ENCODE measurements around the gene HPSE2.

HPSE2 gene

DNA sequence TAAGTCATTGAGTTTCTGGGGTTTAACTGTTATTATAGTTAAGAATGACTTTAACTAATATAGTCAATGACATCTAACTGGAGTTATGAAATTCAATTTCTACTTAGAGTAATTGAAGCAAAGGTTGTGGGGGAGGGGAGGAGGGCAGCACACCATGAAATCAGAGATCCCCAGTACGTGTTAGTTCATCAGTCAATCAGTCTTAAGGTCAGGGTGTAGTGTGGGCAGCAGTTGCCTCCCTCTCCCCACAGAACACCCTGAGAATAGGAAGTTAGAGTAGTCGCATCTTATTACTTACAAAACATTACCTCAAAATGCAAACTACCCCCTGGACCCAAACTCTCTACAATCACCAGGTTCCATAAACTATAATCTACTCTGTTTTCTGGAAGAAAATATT lies 781.9 kb downstream of the HPSE2 start:
- DNase-seq = no peak

DNA sequence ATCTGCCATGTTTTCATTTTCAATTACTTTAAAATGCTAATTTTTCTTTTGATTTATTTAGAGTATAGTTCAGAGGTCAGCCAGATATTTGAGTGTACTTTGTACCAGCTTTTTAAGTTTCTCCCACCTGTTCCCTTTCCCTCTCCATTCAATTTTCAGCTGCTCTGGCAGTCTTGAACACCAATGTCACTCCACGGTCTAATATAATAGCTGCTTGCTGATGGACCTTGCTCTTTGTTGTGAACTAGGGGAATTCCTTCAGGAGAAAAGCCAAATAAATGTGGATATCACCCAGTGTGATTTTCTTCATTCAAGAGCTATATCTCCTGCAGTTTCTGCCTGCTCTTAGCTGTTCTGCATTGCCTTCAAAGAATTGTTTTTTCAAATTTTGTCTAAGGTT lies 785.0 kb downstream of the HPSE2 start:
- no peak for DNase-seq

DNA sequence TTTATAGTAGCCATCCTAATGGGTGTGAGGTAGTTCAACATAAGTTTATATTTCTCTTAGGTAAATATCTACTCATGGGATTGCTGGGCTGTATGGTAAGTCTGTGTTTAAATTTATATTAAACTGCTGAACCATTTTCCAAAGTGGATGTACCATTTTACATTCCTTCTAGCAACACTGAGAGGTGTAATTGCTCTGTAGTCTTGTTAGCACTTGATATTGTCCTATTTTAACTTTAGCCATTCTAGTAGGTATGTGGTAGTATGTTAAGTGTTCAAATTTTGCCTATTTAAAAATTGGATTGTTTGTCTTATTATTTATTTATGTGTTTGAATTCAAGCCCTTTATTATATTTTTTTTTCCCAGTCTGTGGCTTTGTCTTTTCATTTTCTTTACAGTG lies 786.4 kb downstream of the HPSE2 start:
- DNase-seq = no peak

DNA sequence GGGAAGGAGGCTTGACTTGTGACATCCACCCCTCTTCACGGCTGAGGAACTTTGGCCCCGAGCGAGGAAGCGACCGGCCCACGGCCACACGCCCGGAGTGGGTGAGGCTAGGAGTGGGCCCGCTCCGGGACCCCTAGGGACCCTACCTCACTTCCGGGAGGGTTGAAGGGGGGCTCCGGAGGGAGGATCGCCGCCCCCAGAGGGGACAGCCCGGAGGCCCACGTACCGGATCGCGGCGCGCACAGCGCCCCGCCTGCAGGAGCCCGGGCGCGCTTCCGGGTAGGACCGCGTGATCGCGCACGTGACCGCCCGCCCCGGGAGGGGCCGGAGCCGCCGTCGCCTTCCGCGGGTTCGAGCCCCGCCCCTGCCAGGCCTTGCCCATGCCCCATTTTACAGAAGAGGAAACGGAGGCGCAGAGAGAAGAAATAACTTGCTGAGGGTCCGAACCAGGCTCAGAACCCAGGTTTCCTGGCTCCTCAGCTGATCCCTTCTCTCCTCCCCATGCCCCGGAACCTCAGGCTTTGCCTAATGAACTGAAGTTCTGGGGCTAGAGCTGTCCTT lies 788.9 kb downstream of the HPSE2 start, which contains the start of gene HPS1:
Gene HPS1 (minus strand): TSS at position 275 of the 561 bp plus-strand sequence. CDS start 3,695 bp downstream, outside the sequence.
- DNase-seq = peak; percentile 91

DNA sequence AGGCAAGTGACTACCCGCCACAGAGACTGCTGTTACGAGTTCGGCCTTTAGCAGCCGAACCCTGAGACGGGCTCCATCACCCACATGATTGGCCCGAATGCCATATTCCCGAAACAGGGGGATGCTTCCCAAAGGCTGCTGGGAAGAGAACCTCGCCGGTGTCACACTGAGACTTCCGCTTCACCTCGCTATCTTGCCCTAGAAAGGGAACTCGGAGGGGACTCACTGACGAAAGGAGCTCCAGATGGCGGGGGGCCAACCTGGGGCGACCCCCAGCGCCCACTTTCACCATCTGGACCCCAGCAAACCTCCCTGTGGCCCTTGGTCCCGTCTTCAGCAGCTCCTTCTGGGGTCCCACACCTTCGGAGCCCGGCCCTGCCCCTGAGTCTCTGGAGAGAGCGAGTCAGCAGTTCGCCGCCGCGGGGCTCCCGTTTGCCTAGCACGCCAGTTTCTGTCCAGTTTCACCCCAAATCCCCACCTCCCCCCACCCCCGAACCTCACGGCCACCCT lies 789.4 kb downstream of the HPSE2 start:
- peak; percentile 45 for DNase-seq

DNA sequence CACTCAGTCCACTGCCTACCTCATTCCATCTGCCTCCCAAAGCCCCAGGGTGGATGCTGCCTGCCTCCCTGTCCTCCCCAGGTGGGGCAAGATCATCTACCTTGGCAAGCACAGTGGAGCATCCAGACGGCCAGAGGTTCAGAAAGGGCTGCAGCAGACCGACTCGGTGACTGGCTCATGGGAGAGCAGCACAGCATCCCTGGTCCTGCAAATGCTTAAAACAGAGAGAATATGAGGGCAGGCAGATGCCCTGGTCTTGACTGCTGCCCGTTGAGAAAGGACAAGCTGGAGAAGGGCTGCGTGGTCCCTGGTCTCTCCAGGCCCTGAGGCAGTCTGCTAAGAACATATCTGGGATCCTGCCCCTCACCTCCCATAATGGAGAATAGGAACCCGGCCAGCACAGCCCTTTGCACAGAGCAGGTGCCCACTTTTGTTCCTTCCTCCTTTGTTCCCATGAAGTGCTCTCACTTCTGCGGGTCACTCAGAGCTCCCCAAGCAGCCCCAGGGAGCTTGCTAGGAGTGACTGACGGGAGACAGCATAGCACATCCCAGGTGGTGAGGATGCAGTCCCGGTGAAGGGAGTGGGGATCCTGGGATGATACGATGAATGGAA lies 790.3 kb downstream of the HPSE2 start:
- DNase-seq = no peak

DNA sequence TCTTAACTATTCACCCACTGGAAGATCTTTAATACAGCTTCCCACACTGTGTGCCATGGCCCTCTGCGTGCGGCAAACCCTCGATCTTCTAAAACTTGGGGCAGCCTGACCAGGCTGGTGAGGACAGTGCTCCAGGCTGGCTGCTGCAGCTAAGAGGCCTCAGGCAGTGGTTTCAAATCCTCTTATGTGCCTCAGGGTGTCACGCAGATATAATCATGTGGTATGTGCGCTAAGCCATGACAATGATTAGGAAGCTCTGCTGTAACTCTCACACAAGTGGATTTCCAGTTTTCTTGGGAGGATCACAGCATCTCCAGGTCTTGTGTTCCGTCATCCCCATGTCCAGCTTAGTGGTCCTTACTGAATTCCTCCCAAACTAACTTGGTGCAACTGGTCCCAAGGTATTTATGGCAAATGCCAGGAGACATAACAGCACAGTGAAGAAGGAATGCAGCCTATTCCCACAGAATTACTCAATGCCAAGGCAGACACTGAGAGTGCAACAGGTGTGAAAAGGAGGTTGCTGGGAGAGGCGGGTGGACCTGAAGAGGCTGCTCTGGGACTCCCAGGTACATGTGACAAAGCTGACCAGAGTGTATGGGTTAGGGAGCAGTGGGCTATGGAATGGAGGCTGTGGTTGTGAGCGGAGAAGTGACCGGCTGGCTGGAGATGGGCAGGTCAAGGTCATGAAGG lies 791.2 kb downstream of the HPSE2 start:
- no peak for DNase-seq

DNA sequence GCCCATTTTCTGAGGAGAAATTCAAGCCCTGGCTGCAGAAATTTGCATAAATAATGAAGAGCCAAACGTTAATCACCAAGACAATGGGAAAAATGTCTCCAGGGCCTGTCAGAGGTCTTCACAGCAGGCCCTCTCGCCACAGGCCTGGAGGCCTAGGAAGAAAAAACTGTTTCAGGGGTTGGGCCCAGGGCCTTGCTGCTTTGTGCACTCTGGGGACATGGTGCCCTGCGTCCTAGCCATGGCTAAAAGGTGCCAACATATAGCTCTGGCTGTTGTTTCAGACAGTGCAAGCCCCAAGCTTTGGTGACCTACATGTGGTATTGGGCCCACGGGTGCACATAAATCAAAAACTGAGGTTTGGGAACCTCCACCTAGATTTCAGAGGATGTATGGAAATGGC lies 796.9 kb downstream of the HPSE2 start:
- DNase-seq = no peak

DNA sequence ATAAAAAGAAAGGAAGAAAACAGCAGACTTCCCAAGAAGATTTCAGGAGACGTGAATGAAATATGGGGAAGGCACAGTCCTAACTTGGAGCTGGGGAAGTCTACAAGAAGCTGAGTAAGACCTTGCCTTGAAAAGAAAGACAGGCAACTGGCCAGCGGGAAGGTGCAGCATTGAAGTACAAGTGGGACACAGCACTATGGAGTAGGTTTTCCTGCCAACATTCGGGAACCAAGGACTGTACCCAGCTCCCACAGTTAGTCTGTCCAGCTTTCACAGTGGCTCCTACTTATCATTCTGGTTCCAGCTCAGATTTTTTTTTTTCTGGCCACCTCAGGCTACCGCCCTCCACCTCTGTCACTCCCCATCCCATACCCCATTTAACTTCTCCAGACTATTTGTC lies 798.9 kb downstream of the HPSE2 start:
- no peak for DNase-seq

DNA sequence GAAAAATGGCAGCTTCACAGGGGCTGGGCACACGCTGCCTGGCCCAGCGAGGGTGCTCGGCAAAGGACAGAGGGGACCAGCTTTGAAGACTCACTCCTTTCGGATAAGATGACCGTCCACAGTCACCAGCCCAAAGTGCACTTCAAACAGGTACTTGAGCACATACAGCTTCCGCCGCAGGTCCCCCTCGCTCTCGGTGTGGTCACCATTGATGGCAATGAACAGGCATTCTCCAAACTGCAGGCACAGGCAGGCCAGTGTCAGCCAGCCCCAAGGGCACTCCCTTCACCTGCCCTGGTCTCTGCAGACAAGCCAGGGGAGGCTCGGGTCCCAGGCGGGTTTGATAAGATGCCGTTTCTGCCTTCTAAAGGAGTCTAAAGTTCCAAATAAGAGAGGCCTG lies 800.5 kb downstream of the HPSE2 start:
- DNase-seq = no peak

DNA sequence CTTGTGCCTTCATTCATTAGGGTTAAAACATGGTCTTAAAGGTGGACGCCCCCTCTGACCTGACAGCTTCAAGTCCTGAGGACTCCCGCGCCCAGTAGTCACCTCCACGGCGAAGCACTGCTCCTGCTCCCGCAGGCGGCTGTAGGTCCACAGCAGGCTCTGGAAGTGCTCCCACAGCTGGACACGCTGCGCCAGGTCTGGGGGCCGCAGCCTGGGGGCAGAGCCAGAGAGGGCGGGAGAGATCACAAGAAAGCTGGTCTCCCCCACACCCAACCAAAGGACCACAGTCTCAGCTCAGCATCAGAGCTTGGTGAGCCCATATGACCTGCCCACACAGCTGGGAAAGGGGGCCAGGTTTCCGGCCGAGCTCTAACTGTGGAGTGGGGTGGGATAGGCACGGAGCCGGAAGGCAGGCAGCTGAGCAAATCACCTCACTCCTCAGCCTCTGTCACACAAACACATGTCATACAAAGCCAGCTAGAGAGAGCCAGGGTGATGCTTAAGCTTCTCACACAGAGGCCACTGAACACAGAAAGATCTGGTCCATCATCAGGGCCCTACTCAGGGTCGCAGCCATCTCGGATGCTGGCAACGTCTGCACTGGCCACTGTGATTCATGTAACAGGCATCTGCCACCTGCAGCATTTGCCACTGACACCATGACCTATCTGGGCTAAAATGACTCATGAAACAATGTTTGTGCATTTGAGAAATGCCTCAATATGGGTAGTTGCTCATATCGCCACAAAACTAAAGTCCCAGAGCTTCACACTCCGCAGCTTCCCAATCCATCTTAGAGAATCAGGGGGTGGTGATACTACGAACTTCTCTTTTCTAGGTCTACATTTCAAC lies 801.5 kb downstream of the HPSE2 start:
- no peak for DNase-seq

DNA sequence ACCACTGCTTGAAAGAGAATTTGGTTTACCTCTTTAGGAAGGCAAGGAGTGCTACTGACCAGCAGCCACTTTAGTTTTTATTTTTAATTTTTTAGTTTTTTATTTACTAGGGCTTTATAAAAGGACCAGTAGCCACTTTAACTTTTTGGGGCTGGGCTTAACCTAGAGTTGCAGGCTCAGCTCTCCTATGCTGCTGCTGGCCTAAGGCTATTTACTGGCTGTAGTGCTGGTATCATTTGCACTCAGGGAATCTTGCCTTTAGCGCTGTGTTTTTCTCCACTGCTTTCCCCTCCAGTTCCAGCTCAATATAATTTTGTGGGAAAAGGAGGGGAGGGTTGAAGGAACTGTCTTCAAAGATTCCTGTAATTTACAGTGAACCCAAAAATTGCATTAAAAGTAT lies 802.3 kb downstream of the HPSE2 start:
- no peak for DNase-seq

DNA sequence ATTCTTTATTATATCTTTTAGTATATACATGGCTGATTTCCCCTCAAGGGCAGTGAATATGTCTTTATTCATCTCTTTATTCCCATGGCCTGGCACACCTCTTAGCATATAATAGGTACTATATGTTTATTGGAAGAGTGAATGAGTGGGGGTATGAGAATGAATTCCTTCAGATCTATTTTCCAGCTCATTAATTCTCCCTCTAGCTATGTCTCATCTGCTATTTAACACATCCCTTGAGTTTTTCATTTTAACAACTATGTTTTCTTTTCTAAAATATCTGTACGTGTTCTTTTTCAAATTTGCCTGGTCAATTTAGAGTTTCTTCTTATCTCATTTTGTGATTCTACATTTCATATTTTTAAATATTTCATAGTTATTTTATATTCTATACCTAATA lies 803.3 kb downstream of the HPSE2 start:
- DNase-seq = no peak

DNA sequence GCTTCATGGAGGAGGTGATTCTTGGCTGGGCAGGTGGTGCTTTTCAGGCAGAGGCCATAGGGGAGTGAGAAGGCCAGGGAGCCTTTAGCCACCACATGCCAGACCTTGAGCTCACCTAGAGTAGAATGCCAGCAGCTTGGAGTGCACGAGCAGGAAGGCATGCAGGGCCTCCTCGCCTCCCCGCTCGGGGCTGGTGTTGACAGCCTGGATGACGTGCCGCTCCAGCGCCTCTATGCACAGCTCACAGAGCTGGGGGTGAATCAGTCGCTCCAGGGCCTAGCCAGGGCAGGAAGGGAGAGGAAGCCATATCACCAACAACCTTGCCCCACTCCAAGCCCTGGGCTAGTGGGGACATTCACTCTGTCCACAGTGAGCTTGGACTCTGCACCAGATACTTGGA lies 804.6 kb downstream of the HPSE2 start:
- no peak for DNase-seq

DNA sequence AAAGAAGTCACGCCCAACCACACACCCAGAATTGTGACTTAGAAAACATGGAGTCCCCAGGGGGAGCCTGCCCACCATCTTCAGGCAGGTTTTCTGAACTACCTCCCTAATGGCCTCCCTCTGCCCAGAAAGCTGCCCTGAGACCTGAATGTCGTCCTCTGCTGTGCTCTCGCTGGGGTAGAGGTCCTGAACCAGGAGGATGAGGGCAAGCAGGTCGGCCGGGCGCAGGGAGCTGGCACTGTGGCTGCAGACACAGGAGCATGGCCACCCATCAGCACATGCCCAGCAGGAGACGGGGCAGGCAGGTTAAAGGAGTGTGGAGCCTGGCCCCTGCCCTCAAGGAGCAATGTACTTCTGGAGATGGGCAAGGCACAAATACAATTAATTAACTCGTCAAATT lies 805.2 kb downstream of the HPSE2 start:
- DNase-seq = no peak

DNA sequence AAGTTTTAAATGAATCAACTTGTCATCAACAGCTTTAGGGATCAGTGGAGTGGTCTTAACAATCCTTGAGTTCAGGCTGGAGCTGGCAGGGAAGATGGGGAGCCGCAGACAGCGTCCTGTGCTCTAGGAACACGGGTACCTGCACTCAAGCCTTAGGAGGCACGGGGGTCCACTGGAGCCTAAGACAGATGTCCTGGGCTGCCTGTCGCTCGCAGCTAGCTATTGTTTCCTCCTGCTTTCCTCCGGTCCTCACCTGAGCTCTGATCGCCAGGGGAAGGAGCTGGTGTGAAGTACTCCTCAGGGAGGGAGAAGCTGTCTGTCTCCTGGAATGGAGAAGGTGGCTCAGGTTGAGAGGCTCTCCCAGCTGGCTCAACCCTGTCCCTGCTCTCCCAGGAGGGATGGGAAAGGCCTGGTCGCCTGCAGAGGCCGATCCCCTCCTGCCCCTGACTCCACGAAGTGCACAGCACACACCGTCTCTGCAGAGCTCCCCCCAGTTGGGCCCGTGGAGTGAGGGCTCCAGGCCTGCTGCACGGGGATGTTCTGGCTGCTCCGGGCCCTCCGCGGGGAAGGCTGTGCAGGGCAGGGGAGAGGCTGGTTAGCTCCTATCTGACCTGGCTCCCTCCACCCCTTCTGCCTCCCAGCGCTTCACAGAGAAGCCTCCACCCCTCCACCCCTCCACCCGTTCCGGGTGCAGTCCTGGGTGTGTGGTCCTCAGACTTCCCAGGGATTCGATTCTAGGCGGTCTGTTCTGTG lies 806.2 kb downstream of the HPSE2 start:
- no peak for DNase-seq

DNA sequence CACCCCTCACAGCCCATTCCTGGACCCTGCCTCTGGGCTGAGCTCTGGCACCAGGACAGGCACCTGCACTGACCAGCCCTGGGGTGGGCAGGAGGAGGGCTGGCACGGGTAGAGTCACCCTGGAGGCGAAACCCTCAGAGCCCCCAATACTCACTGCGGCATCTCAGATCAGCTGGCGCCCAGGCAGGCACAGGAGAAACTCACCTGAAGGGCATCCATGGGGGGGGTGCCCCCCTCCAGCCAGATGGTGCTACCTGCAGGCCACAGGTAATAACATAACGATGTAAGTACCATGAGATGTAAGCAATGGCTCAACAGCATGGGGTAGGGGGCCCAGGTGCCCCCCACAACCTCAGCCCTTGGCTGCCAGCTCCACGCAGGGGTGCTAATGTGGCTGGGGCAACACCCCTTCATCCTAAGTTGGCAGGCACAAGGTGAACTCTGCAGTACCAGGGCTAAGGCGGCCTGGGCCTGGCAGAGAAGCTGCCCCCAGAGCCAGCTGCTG lies 808.6 kb downstream of the HPSE2 start:
- DNase-seq = no peak

DNA sequence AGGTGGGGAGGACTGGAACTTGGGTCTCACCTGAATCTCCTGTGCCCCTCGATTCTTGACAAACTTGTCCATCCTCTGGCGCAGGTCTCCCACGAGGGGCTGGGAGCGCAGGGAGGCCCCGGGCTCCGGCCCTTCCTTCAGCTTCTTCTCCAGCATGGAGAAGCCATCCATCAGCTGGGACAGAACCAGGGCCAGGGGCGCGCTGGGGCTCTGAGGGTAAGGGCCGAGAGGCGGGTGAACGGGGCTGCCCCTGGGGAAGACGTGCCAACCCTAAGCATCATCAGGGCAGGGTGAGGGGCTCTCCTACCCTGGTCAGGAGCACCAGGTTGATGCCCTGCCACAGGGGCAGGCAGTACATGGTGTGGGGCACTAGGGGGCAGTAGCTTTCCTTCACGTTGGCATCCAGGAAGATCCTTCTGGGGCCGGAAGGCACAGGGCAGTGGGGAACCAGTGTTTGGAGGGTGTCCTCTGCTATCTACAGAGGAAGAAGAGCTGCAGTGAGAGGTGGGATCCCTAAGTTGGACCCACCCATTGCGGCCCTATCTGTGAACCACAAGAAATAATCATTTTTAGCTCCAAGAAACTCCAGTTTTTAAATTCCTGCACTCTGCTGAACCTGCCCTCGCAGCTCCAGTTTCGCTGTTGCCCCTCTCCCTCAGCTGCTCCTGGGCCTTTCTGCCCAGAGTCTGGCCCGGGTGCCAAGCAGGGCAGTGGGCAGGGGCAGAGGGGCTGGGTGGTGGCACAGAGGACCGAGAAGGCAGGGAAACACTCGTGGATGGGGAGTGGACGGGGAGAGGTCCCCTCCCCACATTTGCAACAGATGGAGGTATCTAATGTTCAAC lies 809.9 kb downstream of the HPSE2 start:
- peak; percentile 60 for DNase-seq

DNA sequence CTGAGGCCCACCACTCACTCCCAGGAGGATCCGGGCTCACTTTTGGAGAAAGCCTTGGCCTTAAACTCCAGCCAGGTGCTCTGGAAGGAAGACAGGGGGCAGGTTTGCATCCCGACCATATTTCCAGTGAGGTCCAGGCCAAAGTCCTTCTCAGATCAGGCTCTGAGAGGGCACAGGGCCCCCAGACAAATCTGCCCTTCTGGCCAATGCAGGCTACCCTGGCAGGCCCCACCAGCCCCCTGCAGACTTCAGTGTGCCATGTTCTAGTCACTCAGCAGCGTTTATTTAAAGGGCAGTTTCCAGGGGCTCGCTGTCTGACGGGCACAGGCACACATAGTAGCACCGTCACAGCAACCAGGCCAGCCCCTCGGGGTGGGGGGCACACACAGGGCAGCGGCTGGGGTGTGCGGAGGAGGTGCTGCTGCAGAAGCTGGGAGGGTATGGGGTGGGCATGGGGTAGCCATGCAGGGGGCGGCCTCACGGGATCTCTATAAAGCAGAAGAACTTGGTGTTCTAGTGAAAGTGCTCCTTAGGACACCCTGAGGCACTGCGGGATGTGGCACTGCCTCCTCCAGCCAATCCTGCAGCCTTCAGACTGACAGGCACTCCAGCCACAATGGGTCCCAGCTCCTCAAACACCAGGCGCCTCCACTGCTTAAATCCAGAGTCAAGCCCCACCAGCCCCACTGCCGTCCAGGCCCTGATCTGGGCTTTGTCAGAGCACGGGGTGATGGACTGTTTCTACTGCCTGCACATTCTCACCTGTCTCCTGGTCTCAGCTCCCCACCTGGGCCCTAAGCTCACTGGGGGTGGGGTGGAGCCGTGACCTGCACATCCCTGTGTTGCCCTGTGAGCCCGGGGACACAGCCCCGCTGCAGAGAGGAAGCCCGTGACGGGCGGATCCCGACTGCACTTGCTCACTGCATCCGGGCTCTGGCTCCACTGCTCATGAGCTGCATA lies 811.1 kb downstream of the HPSE2 start:
- DNase-seq = no peak

DNA sequence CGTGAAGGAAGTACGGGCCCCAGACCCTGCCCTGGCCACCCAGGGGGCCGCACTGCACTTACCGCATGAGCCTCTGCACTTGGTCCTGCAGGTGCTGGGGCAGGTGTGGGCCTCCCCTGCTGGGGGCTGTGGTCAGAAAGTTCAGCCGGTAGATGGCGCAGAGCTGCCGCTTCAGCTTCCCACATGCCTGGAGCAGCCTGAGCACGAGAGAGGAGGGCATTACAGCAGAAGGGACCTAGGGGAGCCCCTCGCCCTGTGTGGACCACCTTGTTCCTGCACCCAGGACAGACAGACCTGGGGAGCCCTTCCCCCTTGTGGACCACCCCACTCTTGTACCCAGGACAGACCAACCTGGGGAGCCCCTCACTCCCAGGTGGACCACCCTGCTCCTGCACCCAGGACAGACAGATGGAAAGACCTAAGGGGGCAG lies 811.9 kb downstream of the HPSE2 start:
- DNase-seq = no peak

Data from activated CD4-positive, alpha-beta T cell treated with anti-CD3 and anti-CD28 coated beads, Interleukin-10, Interleukin-2, amounts not matched to agents 100 ng/mL and 50 ng/mL, durations not matched to agents 16 hours and 8 hours (primary cell).